Measurements from ENCODE around the gene RIMBP2. TPM values are rescaled to one million over a fixed set of nuclear protein-coding genes. Genes with fewer than 3 reads are reported as not detected.

Gene RIMBP2
- total RNA-seq, 1 experiment from 2014 or later, result 0.95 TPM

- H3K4me1 ChIP-seq (ENCODE audit: insufficient read depth, low read length, poor library complexity, severe bottlenecking), result no peaks in the 10 kb centered on the region
- no peak overlapping the region for H3K4me3 ChIP-seq (ENCODE audit: low read depth, low read length, poor library complexity, severe bottlenecking)
- H3K27me3 ChIP-seq (replicated peaks; ENCODE audit: insufficient read depth, low read depth, low read length, poor library complexity), result peaks cover 11% of the 10 kb centered on the region
- no peak for TF ChIP-seq EZH2 (IDR thresholded peaks at IDR 0.05; ENCODE audit: borderline replicate concordance, low read depth, low read length, poor library complexity, severe bottlenecking)
- TF ChIP-seq CTCF (conservative IDR thresholded peaks at IDR 0.05; ENCODE audit: low read depth, low read length), result no peak
- no TSS peak for BruUV-seq (replicated peaks)
- ChIA-PET CTCF (no interaction called here), POLR2A (ENCODE audit: low non-redundant PET) (no interaction called here)
- H3K27ac ChIP-seq (ENCODE audit: low read depth, low read length, poor library complexity, severe bottlenecking), result no peak overlapping the region
- no peaks in the 10 kb centered on the region for H3K36me3 ChIP-seq (ENCODE audit: insufficient read depth, low read length, poor library complexity, severe bottlenecking)
- intact Hi-C loops (cut with micrococcal nuclease; ENCODE audit: unreplicated experiment), result no loop called here
- DNase-seq (ENCODE audit: low spot score), result no peak
- no peaks in the 10 kb centered on the region for H3K9me3 ChIP-seq (ENCODE audit: low read depth, low read length, poor library complexity, severe bottlenecking)
Measured at GRCh38 chr12:130700492-130701401, 15.4 kb downstream of the RIMBP2 start.

GRCh38 chr12:130698106-130698505, 18.0 kb downstream of the RIMBP2 start:
- Histone ChIP-seq H3K4me3 (ENCODE audit: low read depth, low read length, poor library complexity, severe bottlenecking) (no peak overlapping the region), H3K36me3 (ENCODE audit: insufficient read depth, low read length, poor library complexity, severe bottlenecking) (no peaks in the 10 kb centered on the region), H3K9me3 (ENCODE audit: low read depth, low read length, poor library complexity, severe bottlenecking) (no peaks in the 10 kb centered on the region), H3K27ac (ENCODE audit: low read depth, low read length, poor library complexity, severe bottlenecking) (no peak overlapping the region), H3K4me1 (ENCODE audit: insufficient read depth, low read length, poor library complexity, severe bottlenecking) (no peaks in the 10 kb centered on the region), H3K27me3 (replicated peaks; ENCODE audit: insufficient read depth, low read depth, low read length, poor library complexity) (peaks cover 12% of the 10 kb centered on the region)
- ChIA-PET CTCF (no interaction called here), POLR2A (ENCODE audit: low non-redundant PET) (no interaction called here)
- intact Hi-C loops (cut with micrococcal nuclease; ENCODE audit: unreplicated experiment), result no loop called here
- TF ChIP-seq CTCF (conservative IDR thresholded peaks at IDR 0.05; ENCODE audit: low read depth, low read length) (no peak), EZH2 (IDR thresholded peaks at IDR 0.05; ENCODE audit: borderline replicate concordance, low read depth, low read length, poor library complexity, severe bottlenecking) (no peak)
- no TSS peak for BruUV-seq (replicated peaks)
- DNase-seq (ENCODE audit: low spot score), result no peak

GRCh38 chr12:130696379-130697100, 19.6 kb downstream of the RIMBP2 start:
- no peak for DNase-seq (ENCODE audit: low spot score)
- Histone ChIP-seq H3K4me1 (ENCODE audit: insufficient read depth, low read length, poor library complexity, severe bottlenecking) (no peaks in the 10 kb centered on the region), H3K27ac (ENCODE audit: low read depth, low read length, poor library complexity, severe bottlenecking) (no peak overlapping the region), H3K9me3 (ENCODE audit: low read depth, low read length, poor library complexity, severe bottlenecking) (no peaks in the 10 kb centered on the region), H3K27me3 (replicated peaks; ENCODE audit: insufficient read depth, low read depth, low read length, poor library complexity) (peaks cover 12% of the 10 kb centered on the region), H3K4me3 (ENCODE audit: low read depth, low read length, poor library complexity, severe bottlenecking) (no peak overlapping the region), H3K36me3 (ENCODE audit: insufficient read depth, low read length, poor library complexity, severe bottlenecking) (no peaks in the 10 kb centered on the region)
- CTCF ChIA-PET, result no interaction called here
- BruUV-seq (replicated peaks), result no TSS peak
- POLR2A ChIA-PET (ENCODE audit: low non-redundant PET), result no interaction called here
- no peak for TF ChIP-seq EZH2 (IDR thresholded peaks at IDR 0.05; ENCODE audit: borderline replicate concordance, low read depth, low read length, poor library complexity, severe bottlenecking)
- no peak for TF ChIP-seq CTCF (conservative IDR thresholded peaks at IDR 0.05; ENCODE audit: low read depth, low read length)
- intact Hi-C loops (cut with micrococcal nuclease; ENCODE audit: unreplicated experiment), result no loop called here
